ENCODE measurements around the gene UQCRC1.

GRCh38 chr3:48624767-48625166 is 15.3 kb upstream of the UQCRC1 start:
- TF ChIP-seq CTCF (IDR thresholded peaks at IDR 0.05) (no peak), POLR2AphosphoS5 (IDR thresholded peaks at IDR 0.05; ENCODE audit: low read depth, low read length) (no peak), REST (IDR thresholded peaks at IDR 0.05; ENCODE audit: insufficient read depth in 1 of 2, low read depth in 2 of 2, low read length in 1 of 2) (no peak), SIN3A (IDR thresholded peaks at IDR 0.05; ENCODE audit: borderline replicate concordance, insufficient read depth, low read depth, low read length) (no peak), TCF7L2 (IDR thresholded peaks at IDR 0.05; ENCODE audit: low read depth, low read length) (no peak)
